HepG2 (cell line): ENCODE measurements around the gene R3HCC1L. TPM values are rescaled to one million over a fixed set of nuclear protein-coding genes. Genes with fewer than 3 reads are reported as not detected.

Source experiments
- CREBL2 ChIP-seq: sonication (generic); formaldehyde crosslinking; IDR thresholded peaks from 2 replicates; pipeline ENCODE4 v1.8.1; 2023; ENCODE audit warnings: missing genetic modification reagents, mild to moderate bottlenecking, borderline replicate concordance
- FOXK2 ChIP-seq: fragments of 450-650 bp; IDR thresholded peaks from 2 replicates; pipeline ENCODE4 v1.6.1; 2016
- IRF2 ChIP-seq: IDR thresholded peaks from 2 replicates; pipeline ENCODE4 v1.6.1; 2018; ENCODE audit warnings: missing genetic modification reagents, missing compliant biosample characterization
- KDM5A ChIP-seq: fragments of 200-600 bp; sonication (generic); IDR thresholded peaks from 2 replicates; pipeline ENCODE4 v1.7.0; 2018; ENCODE audit warnings: antibody characterized with exemption, mild to moderate bottlenecking, low read length, borderline replicate concordance
- THAP7 ChIP-seq: sonication (generic); formaldehyde crosslinking; IDR thresholded peaks from 2 replicates; pipeline ENCODE4 v1.8.1; 2023; ENCODE audit warnings: mild to moderate bottlenecking, missing genetic modification reagents
- ZNF230 ChIP-seq: sonication (generic); formaldehyde crosslinking; IDR thresholded peaks from 2 replicates; pipeline ENCODE4 v1.4.0; 2020; ENCODE audit warnings: mild to moderate bottlenecking, missing genetic modification reagents
- ZNF235 ChIP-seq: sonication (generic); formaldehyde crosslinking; IDR thresholded peaks from 2 replicates; pipeline ENCODE4 v1.8.1; 2023; ENCODE audit warnings: mild to moderate bottlenecking, missing genetic modification reagents, borderline replicate concordance
- ZNF446 ChIP-seq: sonication (generic); formaldehyde crosslinking; IDR thresholded peaks from 2 replicates; pipeline ENCODE4 v1.5.0; 2020; ENCODE audit warnings: mild to moderate bottlenecking, missing genetic modification reagents
- ZNF672 ChIP-seq: sonication (generic); formaldehyde crosslinking; IDR thresholded peaks from 2 replicates; pipeline ENCODE4 v1.8.1; 2022; ENCODE audit warnings: missing genetic modification reagents
- polyA plus RNA-seq, 8 experiments: library from polyadenylated mRNA; depleted of rRNA in 3 of 8; stranded (reverse) in 7 of 8; unstranded in 1 of 8; fragments of >200 nt; fragmentation: Illumina TruSeq in 4 of 8; extraction: Trizol in 4 of 8; gene quantifications; 2 replicates each; pipeline versions ENCODE4 v1.2.1 to v1.2.3, GENCODE V29; 2011 to 2016; ENCODE audit warnings: low read depth in 4 of 8, missing spikeins in 1 of 8, mixed read lengths in 1 of 8; ENCODE audit not compliant: insufficient read depth in 1 of 8
- total RNA-seq, 5 experiments: library from RNA; depleted of rRNA; stranded (reverse); fragments of >200 nt; fragmentation: Illumina TruSeq; extraction: Trizol; gene quantifications; 2 replicates each; pipeline ENCODE4 v1.2.3, GENCODE V29; 2016; ENCODE audit warnings: low read depth in 1 of 5
- TF ChIP-seq, protein P1 (sequence below): sonication (generic); formaldehyde crosslinking; IDR thresholded peaks from 2 replicates; pipeline ENCODE4 v1.4.0; 2020; ENCODE audit warnings: missing genetic modification reagents
- TF ChIP-seq, protein P2 (sequence below): sonication (generic); formaldehyde crosslinking; IDR thresholded peaks from 2 replicates; pipeline ENCODE4 v1.4.0; 2020; ENCODE audit warnings: low read depth, missing genetic modification reagents
- TF ChIP-seq, protein P3 (sequence below): sonication (generic); formaldehyde crosslinking; IDR thresholded peaks from 2 replicates; pipeline ENCODE4 v1.5.0; 2020; ENCODE audit warnings: mild to moderate bottlenecking, missing genetic modification reagents

Gene R3HCC1L
- total and polyA plus RNA-seq, 2 of the 13 experiments (the other 11 are each of a cell fraction or from before 2014, with no cell fraction given), result 6.5 to 12.2 TPM

DNA sequence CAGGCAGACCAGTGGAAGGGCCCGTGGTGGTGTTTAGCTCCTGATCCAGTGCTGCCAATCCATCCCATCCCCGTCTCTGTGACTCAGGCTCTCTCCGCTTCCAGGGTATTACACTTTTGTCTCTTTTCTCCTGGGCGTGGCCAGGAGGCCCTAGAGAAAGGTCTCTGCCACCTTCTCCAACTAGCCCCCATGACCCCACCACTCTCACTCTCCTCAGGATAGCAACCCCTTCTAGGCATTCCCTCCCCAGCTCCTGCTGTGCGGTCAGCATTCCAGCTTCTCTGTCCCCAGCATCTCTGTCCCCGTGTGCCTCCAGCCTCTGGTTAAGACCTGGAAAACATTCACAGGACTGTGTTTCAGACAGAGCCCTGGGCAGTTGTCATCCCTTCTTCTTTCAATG, 36.2 kb upstream of the R3HCC1L start (continued):
- TF ChIP-seq, protein P1, sequence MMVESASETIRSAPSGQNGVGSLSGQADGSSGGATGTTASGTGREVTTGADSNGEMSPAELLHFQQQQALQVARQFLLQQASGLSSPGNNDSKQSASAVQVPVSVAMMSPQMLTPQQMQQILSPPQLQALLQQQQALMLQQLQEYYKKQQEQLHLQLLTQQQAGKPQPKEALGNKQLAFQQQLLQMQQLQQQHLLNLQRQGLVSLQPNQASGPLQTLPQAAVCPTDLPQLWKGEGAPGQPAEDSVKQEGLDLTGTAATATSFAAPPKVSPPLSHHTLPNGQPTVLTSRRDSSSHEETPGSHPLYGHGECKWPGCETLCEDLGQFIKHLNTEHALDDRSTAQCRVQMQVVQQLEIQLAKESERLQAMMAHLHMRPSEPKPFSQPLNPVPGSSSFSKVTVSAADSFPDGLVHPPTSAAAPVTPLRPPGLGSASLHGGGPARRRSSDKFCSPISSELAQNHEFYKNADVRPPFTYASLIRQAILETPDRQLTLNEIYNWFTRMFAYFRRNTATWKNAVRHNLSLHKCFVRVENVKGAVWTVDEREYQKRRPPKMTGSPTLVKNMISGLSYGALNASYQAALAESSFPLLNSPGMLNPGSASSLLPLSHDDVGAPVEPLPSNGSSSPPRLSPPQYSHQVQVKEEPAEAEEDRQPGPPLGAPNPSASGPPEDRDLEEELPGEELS, result no peak
- TF ChIP-seq ZNF446 (CRISPR knock-in tag), result no peak
- no peak for TF ChIP-seq ZNF235 (CRISPR knock-in tag)
- no peak for TF ChIP-seq KDM5A
- TF ChIP-seq THAP7 (CRISPR knock-in tag), result no peak
- no peak for TF ChIP-seq CREBL2 (CRISPR knock-in tag)
- TF ChIP-seq IRF2 (CRISPR knock-in tag), result no peak
- TF ChIP-seq, protein P2, sequence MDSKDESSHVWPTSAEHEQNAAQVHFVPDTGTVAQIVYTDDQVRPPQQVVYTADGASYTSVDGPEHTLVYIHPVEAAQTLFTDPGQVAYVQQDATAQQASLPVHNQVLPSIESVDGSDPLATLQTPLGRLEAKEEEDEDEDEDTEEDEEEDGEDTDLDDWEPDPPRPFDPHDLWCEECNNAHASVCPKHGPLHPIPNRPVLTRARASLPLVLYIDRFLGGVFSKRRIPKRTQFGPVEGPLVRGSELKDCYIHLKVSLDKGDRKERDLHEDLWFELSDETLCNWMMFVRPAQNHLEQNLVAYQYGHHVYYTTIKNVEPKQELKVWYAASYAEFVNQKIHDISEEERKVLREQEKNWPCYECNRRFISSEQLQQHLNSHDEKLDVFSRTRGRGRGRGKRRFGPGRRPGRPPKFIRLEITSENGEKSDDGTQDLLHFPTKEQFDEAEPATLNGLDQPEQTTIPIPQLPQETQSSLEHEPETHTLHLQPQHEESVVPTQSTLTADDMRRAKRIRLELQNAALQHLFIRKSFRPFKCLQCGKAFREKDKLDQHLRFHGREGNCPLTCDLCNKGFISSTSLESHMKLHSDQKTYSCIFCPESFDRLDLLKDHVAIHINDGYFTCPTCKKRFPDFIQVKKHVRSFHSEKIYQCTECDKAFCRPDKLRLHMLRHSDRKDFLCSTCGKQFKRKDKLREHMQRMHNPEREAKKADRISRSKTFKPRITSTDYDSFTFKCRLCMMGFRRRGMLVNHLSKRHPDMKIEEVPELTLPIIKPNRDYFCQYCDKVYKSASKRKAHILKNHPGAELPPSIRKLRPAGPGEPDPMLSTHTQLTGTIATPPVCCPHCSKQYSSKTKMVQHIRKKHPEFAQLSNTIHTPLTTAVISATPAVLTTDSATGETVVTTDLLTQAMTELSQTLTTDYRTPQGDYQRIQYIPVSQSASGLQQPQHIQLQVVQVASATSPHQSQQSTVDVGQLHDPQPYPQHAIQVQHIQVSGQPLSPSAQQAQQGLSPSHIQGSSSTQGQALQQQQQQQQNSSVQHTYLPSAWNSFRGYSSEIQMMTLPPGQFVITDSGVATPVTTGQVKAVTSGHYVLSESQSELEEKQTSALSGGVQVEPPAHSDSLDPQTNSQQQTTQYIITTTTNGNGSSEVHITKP, result no peak
- TF ChIP-seq ZNF230 (CRISPR knock-in tag), result no peak
- TF ChIP-seq FOXK2, result no peak
- TF ChIP-seq, protein P3, sequence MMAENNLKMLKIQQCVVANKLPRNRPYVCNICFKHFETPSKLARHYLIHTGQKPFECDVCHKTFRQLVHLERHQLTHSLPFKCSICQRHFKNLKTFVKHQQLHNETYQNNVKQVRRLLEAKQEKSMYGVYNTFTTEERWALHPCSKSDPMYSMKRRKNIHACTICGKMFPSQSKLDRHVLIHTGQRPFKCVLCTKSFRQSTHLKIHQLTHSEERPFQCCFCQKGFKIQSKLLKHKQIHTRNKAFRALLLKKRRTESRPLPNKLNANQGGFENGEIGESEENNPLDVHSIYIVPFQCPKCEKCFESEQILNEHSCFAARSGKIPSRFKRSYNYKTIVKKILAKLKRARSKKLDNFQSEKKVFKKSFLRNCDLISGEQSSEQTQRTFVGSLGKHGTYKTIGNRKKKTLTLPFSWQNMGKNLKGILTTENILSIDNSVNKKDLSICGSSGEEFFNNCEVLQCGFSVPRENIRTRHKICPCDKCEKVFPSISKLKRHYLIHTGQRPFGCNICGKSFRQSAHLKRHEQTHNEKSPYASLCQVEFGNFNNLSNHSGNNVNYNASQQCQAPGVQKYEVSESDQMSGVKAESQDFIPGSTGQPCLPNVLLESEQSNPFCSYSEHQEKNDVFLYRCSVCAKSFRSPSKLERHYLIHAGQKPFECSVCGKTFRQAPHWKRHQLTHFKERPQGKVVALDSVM (CRISPR knock-in tag), result no peak
- no peak for TF ChIP-seq ZNF672 (CRISPR knock-in tag)
